Measurements from ENCODE around the gene PRR30.

Gene PRR30

GRCh38 chr2:27088634-27089033 lies 50.6 kb downstream of the PRR30 start:
- no peak for TF ChIP-seq GATA3 (IDR thresholded peaks at IDR 0.05; ENCODE audit: low read depth, low read length)
- TF ChIP-seq GATA2 (IDR thresholded peaks at IDR 0.05; ENCODE audit: low read depth, low read length): no peak

- TF ChIP-seq GATA2 (IDR thresholded peaks at IDR 0.05; ENCODE audit: low read depth, low read length) (no peak), GATA3 (IDR thresholded peaks at IDR 0.05; ENCODE audit: low read depth, low read length) (no peak)
Observed at GRCh38 chr2:27087823-27088410, 51.3 kb downstream of the PRR30 start.
